Inflammatory macrophage treated with lipopolysaccharide for 4 hours (primary cell): ENCODE results near the gene NOL7.

Experiments
- DNase-seq: peaks from one replicate; pipeline ENCODE4 v3.0.0-alpha.2; 2020

NOL7 gene

DNA sequence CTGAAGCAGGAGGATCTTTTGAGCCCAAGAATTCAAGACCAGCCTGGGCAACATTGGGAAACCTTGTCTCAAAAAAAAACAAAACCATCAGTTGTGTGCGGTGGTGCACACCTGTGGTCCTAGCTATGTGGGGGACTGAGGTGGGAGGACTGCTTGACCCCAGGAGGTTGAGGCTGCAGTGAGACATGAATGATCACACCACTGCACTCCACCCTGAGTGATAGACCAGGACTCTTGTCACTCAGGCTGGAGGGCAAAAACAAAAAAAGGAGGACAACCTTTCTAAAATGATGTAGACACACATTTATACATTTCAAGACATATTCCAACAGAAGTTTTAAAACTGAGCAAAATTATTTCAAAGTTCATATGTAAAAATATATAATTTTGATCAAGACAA lies 45.1 kb downstream of the NOL7 start:
- DNase-seq = no peak

DNA sequence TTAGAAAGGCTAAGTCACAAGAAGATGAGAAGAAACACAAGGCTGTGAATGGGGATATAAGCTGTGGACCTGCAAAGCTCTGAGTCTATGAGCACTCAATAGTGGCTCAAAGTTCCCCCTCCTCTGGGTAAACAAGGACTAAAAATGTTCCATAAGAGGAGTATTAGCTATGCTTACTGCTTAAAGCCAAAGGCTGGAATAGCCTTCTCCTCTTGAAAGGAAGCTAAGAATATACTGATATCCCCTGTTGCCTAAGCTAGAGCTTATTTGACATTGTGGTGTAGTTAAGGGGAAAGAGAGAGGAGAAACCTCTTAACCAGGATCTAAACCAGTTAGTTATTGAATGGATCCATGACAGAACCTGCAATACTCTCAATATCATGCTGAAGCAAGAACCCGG lies 45.8 kb downstream of the NOL7 start:
- DNase-seq = no peak

GRCh38 chr6:13661647-13662046 lies 46.5 kb downstream of the NOL7 start:
- no peak for DNase-seq

GRCh38 chr6:13662651-13663334 lies 47.7 kb downstream of the NOL7 start:
- no peak for DNase-seq

- DNase-seq = no peak
Measured at GRCh38 chr6:13663986-13664385, 48.9 kb downstream of the NOL7 start.

- DNase-seq = no peak
Measured at GRCh38 chr6:13664703-13665352, 49.7 kb downstream of the NOL7 start.

DNA sequence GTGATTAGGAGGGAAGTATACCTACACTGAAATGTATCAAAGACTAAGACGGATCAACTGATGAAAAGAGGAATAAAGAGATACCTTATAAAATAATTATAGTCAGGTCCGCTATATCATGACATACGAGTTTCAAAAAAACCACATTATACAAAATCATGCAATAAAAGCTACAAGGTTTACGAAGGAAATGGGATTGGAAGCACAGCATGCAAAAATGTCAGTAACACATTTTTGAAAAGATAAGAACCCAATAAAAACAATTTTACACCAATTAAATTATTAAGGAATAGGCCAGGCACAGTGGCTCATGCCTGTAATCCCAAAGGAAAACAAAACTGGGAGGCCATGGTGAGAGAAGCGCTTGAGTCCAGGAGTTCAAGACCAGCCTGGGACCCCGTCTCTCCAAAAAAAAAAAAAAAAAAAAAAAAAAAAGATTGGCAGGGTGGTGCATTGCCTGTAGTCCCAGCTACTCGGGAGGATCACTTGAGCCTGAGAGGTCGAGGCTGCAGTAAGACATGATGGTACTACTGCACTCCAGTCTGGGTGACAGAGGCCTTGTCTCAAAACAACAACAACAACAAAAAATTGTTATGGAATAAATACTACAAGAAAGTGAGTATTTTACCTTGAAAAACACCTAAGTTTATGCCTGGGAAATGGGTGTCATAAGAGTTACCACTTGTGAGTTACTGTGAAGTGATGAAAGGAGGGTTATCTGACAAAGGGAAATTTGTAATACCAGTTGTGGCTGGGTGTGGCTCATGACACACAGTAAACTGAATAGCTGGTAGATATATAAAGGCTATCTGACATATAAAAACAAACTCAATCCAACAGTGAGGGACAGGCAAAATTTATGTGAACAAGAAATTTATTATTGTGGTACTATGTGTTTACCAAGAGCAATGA lies 51.3 kb downstream of the NOL7 start:
- peak; percentile 42 for DNase-seq

- DNase-seq = no peak
Measured at GRCh38 chr6:13667655-13668054, 52.5 kb downstream of the NOL7 start.

- peak; percentile 69 for DNase-seq
Measured at GRCh38 chr6:13668291-13668928, 53.3 kb downstream of the NOL7 start.

GRCh38 chr6:13669476-13669875 lies 54.3 kb downstream of the NOL7 start:
- no peak for DNase-seq
